ENCODE results near the gene SLC22A31.

GRCh38 chr16:89244754-89245153 lies 44.4 kb upstream of the SLC22A31 start:
- TF ChIP-seq CTCF (IDR thresholded peaks at IDR 0.05; ENCODE audit: low read depth, low read length) (no peak), EZH2phosphoT487 (IDR thresholded peaks at IDR 0.05; ENCODE audit: low read depth) (no peak)
